Measurements from ENCODE around the gene MRPS21. TPM values are rescaled to one million over a fixed set of nuclear protein-coding genes. Genes with fewer than 3 reads are reported as not detected.

The MRPS21 gene
- total and polyA plus RNA-seq, 9 of the 15 experiments (the other 6 are each of a cell fraction or from before 2014, with no cell fraction given), result 119 to 407 (median 149) TPM

- no peak for TF ChIP-seq HOMEZ (CRISPR knock-in tag; IDR thresholded peaks at IDR 0.05)
- TF ChIP-seq PTBP1 (IDR thresholded peaks at IDR 0.05; ENCODE audit: low read depth, low read length), result no peak
- TF ChIP-seq ZNF766 (CRISPR knock-in tag; conservative IDR thresholded peaks at IDR 0.05), result no peak
- no peak for TF ChIP-seq GTF2B (IDR thresholded peaks at IDR 0.05; ENCODE audit: extremely low read depth, insufficient read length)
- TF ChIP-seq ZNF174 (CRISPR knock-in tag; IDR thresholded peaks at IDR 0.05), result no peak
- no peak for TF ChIP-seq ASH1L (IDR thresholded peaks at IDR 0.05; ENCODE audit: borderline replicate concordance, low read depth, partially characterized antibody)
- TF ChIP-seq HEY1 (CRISPR knock-in tag; IDR thresholded peaks at IDR 0.05; ENCODE audit: borderline replicate concordance), result no peak
- no peak for TF ChIP-seq HDAC6 (IDR thresholded peaks at IDR 0.05; ENCODE audit: low read depth, low read length)
- TF ChIP-seq SNAPC5 (CRISPR knock-in tag; IDR thresholded peaks at IDR 0.05), result no peak
- no peak for TF ChIP-seq KLF13 (tag; IDR thresholded peaks at IDR 0.05; ENCODE audit: borderline replicate concordance, low read depth)
- TF ChIP-seq SP1 (CRISPR knock-in tag; IDR thresholded peaks at IDR 0.05), result peak; percentile 66; the same call in 1 of the 2 replicates
- TF ChIP-seq SPI1 (IDR thresholded peaks at IDR 0.05; ENCODE audit: borderline replicate concordance, low read depth, low read length), result no peak
- TF ChIP-seq ID3 (CRISPR knock-in tag; IDR thresholded peaks at IDR 0.05), result no peak
- TF ChIP-seq ID3 (tag; IDR thresholded peaks at IDR 0.05), result no peak
- no peak for TF ChIP-seq ZNF318 (IDR thresholded peaks at IDR 0.05; ENCODE audit: borderline replicate concordance in 1 of 2, low read depth in 1 of 2)
These were observed at the start of gene MRPS21 (continued) for GRCh38 chr1:150293433-150294253.

Data from K562 (cell line).